GM20431 (cell line): Measurements from ENCODE around the gene MMP27.

Source experiments
- in situ Hi-C: fragments of 300-500 bp; cut with MseI, MboI; formaldehyde crosslinking; loops from one replicate; pipeline ENCODE4 v1.15.0; 2020; ENCODE audit warnings: low sequenced_read_pairs; ENCODE audit not compliant: unreplicated experiment

Gene MMP27

DNA sequence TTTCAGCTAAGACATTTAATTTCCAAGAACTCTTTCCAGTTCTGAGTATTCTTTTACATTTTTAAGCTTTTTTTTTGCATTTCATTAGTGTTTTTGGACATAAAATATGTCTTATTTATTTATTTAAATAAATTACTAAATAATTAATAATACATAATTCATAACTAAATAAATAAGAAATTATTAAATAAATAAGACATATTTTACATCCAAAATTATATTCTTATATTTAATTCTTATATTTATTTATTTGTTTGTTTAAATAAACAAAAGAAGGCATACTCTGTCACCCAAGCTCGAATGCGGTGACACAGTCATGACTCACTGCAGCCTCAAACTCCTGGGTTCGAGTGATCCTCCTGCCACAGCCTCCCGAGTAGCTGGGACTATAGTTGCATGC lies 3.1 kb upstream of the MMP27 start:
- in situ Hi-C loops: no loop called here

DNA sequence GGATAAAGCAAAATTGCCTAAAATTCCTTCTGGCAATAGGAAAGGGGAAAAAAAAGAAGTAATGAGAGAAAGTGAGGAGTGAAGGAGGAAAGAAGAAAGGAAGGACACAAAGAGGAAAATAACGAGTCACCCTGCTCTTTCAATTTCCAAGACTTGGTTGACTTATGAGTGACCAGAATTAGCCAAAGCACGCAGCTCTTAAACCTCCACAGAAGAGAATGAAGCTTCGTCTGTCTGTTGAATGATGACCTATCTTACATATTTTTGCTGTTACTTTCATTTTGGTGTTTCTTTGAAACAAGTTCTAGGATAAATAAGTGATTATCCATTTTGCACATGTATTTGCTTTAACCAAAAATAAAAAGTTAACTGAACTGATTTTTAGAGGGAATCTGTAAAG lies 728 bp downstream of the MMP27 start:
- in situ Hi-C loops: no loop called here

DNA sequence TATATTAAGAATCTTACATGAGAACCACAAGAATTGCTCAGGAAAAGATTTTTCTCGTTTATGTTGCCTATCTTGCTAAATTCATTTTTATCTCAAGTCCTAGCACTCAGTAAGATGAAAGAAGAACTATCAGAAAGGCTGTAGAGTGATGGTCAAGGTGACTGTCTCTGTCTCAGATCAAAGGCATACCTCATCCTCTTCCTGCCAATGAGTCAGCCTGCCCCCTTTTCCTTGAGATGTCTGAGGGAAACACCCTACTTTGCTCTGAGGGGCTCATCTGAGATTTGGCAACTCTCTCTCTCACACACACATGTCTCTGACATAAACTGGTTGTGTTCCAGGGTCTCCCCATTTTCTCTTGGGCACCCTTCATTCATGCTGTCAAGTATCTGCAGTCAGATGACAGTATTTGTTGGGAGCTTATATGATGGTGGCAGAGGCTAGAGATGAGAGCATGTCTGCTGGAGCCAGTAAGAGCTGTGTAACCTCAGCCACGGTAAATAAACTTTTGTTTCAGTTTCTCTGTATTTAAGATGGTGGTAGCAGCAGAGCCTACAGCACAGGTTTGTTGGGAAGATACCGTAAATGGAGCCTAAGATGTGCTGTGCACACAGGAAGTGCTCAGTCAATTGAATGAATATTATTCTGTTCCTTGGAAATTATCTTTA lies 1.6 kb downstream of the MMP27 start:
- in situ Hi-C loops: no loop called here

GRCh38 chr11:102695201-102695600 lies 10.4 kb downstream of the MMP27 start:
- in situ Hi-C loops: no loop called here

- in situ Hi-C loops: no loop called here
These were observed 19.8 kb downstream of the MMP27 start for GRCh38 chr11:102685754-102686153.

- in situ Hi-C loops: no loop called here
These were observed 20.2 kb downstream of the MMP27 start for GRCh38 chr11:102685338-102685737.

DNA sequence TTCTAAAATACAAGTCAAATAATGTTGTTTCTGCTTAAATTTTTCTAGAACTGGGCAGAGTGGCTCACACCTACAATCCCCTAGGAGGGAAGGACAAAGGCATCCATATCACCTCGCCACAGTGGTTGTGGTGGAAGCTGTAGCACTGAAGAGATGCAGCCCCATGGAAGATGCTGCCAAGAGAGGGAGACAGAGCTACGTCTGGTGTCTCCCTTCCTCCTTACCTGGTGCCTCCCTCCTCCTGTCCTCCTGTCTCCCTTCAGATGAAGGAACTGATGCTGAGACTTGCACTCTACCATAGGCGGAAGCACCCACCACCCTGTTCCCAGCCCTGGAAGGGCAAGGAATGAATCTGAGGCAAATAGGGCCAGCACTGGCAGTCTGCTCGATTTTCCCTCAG lies 22.3 kb downstream of the MMP27 start:
- in situ Hi-C loops: no loop called here

DNA sequence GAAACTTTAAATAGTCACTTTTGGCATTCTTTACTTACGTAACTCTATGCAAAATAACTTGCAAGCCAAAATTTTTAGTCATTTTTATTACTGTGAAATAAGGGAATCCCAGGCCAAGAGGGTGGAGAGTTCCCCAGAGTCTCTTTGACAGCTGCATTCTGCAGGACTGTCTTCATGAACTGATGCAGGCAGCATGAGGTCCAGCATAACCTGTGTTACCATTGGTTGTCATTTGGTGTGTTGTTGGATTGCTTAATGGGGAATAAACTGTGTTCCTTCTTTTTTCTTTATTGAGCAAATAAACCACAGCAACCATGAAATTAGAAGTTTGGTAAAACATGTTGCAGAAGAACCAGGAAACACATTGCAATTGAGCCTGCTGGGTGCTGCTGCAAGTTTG lies 24.6 kb downstream of the MMP27 start:
- in situ Hi-C loops: no loop called here

GRCh38 chr11:102678022-102678421 lies 27.5 kb downstream of the MMP27 start:
- in situ Hi-C loops: no loop called here

DNA sequence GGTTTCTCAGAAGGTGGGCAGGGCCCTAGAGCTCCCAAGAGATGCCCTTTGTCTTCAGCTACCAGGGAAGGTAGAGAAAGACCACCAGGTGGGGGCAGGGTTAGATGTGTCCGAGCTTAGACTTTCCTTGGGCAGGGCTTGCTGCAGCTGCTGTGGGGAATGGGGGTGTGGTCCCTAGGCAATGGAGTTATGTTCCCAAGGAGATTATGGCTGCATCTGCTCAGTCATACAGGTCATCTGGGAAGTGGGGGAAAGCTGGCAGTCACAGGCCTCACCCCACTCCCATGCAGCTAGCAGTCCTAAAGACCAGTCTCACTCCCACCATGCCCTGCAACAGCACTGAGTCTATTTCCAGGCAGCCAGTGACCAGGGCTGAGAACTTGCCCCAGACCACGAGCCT lies 29.5 kb downstream of the MMP27 start:
- in situ Hi-C loops: no loop called here

DNA sequence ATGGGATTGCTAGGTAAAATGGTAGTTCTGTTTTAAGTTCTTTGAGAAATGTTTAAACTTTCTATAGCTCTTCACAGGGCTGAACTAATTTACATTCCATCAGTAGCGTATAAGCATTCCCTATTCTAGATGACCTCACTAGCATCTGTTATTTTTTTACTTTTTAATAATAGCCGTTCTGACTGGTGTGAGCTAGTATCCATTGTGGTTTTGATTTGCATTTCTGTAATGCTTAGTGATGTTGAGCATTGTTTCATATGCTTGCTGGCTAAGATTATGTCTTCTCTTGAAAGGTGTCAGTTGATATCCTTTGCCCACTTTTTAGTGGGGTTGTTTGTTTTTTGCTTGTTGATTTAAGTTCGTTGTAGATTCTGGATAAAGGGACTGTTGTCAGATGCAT lies 35.9 kb downstream of the MMP27 start:
- in situ Hi-C loops: no loop called here

DNA sequence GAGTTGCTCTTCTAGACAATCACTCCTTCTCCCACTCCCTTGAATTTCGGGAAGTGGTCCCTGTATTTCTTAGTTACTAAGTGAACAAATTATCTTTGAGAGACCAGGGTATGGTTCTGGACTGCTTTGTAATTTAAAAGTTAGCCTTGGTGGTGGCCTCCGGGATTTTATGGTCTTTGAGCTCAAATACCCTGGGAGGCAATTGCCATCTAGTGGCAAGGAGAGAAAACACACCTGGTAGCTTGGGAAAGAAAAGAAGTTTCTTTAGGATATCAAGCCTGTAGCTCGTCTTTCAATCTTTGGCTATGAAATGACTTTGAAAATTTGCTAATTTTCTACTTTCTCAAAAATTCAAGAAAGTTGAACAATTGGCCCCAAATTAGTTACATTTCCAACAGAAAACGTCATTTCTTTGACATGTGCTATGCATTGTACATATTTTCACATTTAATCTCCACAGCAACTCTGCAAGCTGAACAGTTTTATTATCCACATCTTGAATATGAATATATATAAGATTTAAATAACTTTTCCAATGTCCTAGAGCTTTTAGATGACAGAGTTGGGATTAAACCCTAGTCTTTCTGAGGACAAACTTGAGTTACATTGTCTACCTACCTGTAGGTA lies 39.1 kb downstream of the MMP27 start:
- in situ Hi-C loops: no loop called here

- in situ Hi-C loops: no loop called here
These were observed 41.4 kb downstream of the MMP27 start for GRCh38 chr11:102664001-102664752.

DNA sequence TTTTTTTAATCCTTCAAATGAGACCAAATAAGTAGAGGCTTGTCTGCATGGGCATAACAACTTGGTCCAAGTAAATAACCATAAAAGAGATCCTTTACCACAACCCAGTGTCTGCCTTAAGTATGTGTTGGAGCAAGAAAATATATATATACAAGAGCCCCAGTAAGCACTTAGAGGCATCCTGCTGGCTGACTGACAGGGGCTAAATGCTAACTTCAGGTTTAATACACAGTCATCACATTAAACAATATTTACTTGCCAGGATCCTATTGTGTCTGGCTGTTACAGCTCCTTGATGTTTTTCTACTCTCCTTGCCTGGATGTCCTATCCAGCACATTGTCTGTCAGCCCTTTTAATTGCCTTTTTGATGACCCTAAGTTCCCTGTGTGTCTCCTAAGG lies 43.0 kb downstream of the MMP27 start:
- in situ Hi-C loops: no loop called here

DNA sequence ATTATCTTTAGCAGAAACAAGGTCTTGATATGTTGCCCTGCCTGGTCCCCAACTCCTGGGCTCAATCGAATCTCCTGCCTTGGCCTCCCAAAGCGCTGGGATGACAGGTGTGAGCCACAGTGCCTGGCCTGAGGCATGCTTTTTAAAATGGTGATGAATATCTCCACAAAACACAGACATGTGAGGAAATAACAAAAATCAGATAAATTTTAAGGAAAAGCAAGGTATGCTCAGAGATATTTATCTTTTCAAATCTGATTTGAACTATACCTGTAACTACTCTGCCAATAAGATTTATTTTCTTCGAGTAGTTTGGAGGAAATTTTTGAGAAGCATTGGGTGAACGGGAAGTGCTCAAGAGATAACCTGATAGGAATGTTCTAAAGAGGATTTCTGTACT lies 44.5 kb downstream of the MMP27 start:
- in situ Hi-C loops: no loop called here

GRCh38 chr11:102656528-102656927 lies 49.0 kb downstream of the MMP27 start:
- in situ Hi-C loops: no loop called here

- in situ Hi-C loops: no loop called here
These were observed 50.0 kb downstream of the MMP27 start for GRCh38 chr11:102655547-102655946.

DNA sequence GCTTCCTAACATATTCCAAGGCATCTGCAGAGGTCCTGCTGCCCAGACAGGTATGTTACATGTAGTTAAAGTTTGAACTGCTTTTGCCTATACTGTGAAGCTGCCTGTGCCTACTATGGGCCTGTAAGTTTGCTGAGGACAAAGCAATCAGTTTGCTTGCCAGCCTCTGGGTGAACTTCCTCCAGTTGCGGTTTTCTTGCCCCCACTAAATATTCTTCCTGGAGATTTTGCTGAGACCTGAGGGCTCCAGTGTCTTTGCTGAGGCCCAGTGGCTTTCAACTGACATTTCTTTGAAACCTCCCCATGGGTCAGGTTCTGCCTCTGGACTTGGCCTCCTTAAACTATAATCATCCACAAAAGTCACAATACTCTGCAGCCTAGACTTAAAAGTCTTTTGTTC lies 50.8 kb downstream of the MMP27 start:
- in situ Hi-C loops: no loop called here

GRCh38 chr11:102653744-102654291 lies 51.8 kb downstream of the MMP27 start:
- in situ Hi-C loops: no loop called here

- in situ Hi-C loops: no loop called here
These were observed 58.1 kb downstream of the MMP27 start for GRCh38 chr11:102647430-102647829.

- in situ Hi-C loops: no loop called here
These were observed 61.6 kb downstream of the MMP27 start for GRCh38 chr11:102643941-102644340.
